T-helper 9 cell (primary cell): ENCODE results near the gene B4GALT2.

ENCODE experiments used
- DNase-seq: peaks from one replicate; pipeline ENCODE4 v3.0.0-alpha.2; 2020

The B4GALT2 gene

GRCh38 chr1:44012404-44012803 is 33.4 kb downstream of the B4GALT2 start:
- no peak for DNase-seq

GRCh38 chr1:44012941-44013609 is 34.1 kb downstream of the B4GALT2 start:
- DNase-seq: no peak

- no peak for DNase-seq
These were observed 34.9 kb downstream of the B4GALT2 start for GRCh38 chr1:44013949-44014348.

GRCh38 chr1:44014365-44015104 is 35.5 kb downstream of the B4GALT2 start:
- DNase-seq: no peak

- no peak for DNase-seq
These were observed 36.2 kb downstream of the B4GALT2 start for GRCh38 chr1:44015206-44015605.

- no peak for DNase-seq
These were observed 37.3 kb downstream of the B4GALT2 start for GRCh38 chr1:44016041-44016889.

- no peak for DNase-seq
These were observed 37.9 kb downstream of the B4GALT2 start for GRCh38 chr1:44016890-44017400.

- DNase-seq: no peak
These were observed 40.5 kb downstream of the B4GALT2 start for GRCh38 chr1:44019466-44019948.

- no peak for DNase-seq
These were observed 41.5 kb downstream of the B4GALT2 start for GRCh38 chr1:44020464-44020863.

- DNase-seq: no peak
These were observed 42.1 kb downstream of the B4GALT2 start for GRCh38 chr1:44021156-44021555.

- no peak for DNase-seq
These were observed 42.7 kb downstream of the B4GALT2 start for GRCh38 chr1:44021581-44022321.

- no peak for DNase-seq
These were observed 45.3 kb downstream of the B4GALT2 start for GRCh38 chr1:44024031-44024902.

- DNase-seq: no peak
These were observed 46.0 kb downstream of the B4GALT2 start for GRCh38 chr1:44024903-44025525.

GRCh38 chr1:44025816-44026215 is 46.8 kb downstream of the B4GALT2 start:
- DNase-seq: no peak

- DNase-seq: no peak
These were observed 48.3 kb downstream of the B4GALT2 start for GRCh38 chr1:44027320-44027719.

GRCh38 chr1:44029260-44029910 is 50.4 kb downstream of the B4GALT2 start:
- DNase-seq: no peak

GRCh38 chr1:44029911-44030604 is 51.0 kb downstream of the B4GALT2 start:
- DNase-seq: peak; percentile 73

- peak; percentile 49 for DNase-seq
These were observed 51.7 kb downstream of the B4GALT2 start for GRCh38 chr1:44030605-44031251.
